NCI-H2227 (cell line): ENCODE results near the gene HMGB3.
"Not testable (repeated sequence)": the region's sequence is repeated elsewhere in the genome, so short reads cannot be mapped to it uniquely, and the experiment has no call there.

ENCODE experiments used
- DNase-seq: peaks from one replicate; lab custom pipeline; 2025; ENCODE audit not compliant: unreplicated experiment; lab: John Stamatoyannopoulos, UW

The HMGB3 gene

GRCh38 chrX:150982788-150983520 lies at the start of gene HMGB3:
Gene HMGB3 (plus strand): TSS chrX:150983335. CDS start chrX:150985600, 2,265 bp downstream.
- peak; percentile 96 for DNase-seq

DNA sequence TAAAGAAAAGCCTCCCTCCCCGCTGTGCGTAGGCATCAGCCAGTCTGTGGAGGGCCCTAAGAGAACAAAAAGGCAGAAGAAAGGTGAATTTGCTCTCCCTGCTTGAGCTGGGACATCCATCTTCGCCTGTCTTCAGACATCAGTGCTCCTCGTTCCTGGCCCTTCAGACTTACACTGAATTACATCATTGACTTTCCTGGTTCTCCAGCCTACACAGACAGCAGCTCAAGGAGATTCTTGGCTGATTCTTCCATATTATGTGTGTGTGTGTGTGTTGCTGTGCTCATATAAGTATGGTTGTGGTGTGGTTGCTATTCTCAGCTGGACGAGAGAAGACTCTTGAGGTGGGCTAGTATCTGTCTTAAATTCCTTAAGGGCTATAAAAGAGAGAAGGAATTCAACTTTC lies 49.2 kb upstream of the HMGB3 start:
- DNase-seq = no peak

DNA sequence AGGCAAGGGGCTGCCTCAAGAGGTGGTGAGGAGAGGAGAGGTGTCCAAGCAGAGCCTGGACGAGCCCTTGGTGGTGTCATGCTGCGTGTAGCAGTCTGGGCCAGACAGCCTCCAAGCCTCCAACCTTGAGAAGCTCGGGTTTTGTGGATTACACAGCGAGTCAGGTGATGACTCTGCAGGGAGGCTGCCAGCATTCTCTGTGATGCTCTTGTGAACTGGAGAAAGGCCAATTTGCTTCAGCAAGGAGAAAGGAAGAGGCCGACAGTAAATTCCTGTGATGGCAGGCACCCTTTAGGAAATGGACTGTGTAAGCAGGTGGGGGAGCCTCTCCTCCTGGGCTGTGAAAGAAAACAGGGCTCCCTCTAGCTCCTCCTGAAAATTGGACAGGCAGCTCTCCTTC lies 48.7 kb upstream of the HMGB3 start:
- DNase-seq = peak; percentile 6

- DNase-seq = no peak
These were observed 47.7 kb upstream of the HMGB3 start for GRCh38 chrX:150935467-150935866.

GRCh38 chrX:150936556-150936955 lies 46.6 kb upstream of the HMGB3 start:
- DNase-seq = no peak

- DNase-seq = no peak
These were observed 42.2 kb upstream of the HMGB3 start for GRCh38 chrX:150940844-150941495.

DNA sequence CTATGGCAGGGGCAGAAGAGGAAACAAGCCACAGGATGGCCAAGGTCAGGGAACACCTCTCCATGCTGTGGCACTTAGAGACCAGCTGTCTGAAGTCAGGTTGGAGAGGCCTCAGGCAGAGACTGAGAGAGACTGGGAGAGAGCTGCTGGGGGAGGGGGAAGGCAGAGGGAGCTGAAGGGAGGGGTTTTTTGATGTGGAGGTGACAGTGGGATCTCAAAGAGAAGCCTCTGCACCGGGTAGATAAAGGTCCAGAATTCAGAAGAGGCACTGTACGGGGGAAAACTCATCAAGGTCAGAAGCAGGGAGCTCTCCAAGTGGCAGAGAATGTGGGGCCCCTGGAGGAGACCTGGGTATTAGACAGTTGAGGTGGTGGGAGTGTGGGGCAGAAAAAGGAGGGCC lies 41.6 kb upstream of the HMGB3 start:
- DNase-seq = no peak

DNA sequence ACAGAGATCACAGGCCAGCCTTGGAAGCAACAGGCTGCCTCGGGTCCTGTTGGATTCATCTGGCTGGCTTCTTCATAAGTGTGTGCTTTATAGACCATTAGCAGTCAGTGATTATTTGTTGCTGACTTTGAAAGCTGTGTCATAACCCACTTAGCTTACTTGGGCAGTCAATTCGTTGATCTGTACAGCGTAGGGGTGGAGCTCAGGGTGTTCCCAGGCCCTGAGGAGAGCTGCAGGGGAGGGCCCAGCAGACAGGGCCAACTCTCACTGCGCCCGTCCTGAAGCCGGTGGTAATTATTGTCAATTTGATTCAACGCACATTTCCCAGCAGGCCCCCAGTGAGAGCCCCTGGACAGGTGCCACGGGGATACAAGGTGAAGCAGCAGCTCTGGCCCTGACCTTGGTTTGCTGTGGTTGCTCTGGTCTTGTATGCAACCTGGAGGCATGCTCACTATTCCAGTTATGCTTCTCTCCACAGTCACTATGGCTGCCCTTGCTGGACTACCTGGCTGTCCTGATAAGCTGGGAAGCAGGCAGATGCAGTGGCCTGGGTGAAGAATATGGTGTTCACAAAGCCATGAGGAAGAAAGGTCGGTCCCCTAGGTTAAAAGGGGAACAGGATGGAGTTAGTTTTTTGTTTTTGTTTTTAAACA lies 40.1 kb upstream of the HMGB3 start:
- DNase-seq = no peak

- no peak for DNase-seq
These were observed 38.9 kb upstream of the HMGB3 start for GRCh38 chrX:150944233-150944632.

DNA sequence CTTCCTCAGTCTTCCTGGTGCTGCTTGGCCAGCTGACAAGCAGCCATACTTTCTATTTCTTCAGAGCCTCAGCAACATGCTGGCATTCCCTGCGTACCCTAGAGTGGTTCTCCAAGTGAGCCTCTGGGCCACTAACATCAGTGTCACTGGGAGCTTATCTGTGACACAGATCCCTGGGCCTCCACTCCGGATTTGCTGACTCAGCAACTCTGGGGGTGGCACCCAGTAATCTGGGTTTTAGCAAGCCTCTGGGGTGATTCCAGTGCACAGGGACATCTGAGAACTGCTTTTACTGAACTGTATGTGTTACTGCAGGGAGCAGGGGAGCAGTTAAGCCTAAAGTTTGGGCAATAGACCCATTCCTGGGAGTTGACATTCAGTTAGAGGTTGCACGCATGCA lies 28.2 kb upstream of the HMGB3 start:
- no peak for DNase-seq

DNA sequence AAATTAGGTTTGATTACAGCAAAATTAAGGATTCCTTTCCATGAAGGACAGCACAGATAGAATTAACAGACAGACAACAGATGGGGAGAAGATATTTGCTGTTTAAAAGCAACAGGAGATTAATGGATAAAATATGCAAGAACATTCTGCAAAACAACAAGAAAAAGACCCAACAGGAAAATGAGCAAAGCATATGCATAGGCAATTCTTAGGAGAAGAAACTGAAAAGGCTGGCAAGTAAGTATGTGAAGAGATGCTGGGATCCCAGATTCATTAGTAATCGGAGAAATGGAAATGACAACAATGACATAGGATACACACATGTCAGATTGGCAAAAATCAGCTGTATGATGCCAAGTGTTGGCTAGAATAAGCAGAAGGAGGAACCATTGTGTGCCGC lies 27.5 kb upstream of the HMGB3 start:
- no peak for DNase-seq

DNA sequence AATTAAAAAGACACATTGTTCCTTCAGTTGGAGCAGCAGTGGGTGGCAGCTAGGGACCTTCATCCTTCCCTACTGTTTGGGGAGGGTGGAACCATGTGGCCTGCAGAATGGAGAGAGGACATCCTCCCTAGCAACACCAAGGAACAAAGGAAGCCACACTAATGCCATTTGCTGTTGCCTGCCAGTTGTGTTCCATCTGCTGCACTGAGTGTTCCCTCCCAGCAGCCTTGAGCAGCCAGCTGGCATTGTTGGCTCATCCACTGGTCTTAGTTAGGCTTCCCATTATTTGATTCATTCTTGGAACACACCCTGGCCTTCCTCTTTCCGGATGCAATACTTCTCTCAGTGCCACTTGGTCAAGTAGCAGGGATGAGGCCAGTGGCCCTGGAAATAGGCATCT lies 25.0 kb upstream of the HMGB3 start:
- no peak for DNase-seq

DNA sequence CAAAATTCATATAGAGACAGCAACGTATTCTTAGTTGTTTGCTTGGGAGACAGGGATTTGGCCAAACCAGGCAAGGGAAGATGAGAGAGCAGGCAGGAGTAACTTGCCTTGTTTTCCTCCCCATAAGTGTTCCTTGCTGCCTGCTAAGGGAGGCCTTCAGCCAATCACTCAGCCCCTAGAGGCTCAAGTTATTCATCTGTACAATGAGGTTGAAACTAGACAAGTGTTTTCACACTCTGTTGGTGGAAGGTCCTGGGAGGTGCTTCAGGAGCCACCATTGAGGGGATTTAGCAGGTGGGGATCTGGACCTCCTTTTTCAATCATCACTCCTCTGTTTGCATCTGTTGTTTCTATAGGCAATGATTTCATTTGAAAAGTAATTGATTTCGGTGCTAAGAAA lies 23.6 kb upstream of the HMGB3 start:
- no peak for DNase-seq

DNA sequence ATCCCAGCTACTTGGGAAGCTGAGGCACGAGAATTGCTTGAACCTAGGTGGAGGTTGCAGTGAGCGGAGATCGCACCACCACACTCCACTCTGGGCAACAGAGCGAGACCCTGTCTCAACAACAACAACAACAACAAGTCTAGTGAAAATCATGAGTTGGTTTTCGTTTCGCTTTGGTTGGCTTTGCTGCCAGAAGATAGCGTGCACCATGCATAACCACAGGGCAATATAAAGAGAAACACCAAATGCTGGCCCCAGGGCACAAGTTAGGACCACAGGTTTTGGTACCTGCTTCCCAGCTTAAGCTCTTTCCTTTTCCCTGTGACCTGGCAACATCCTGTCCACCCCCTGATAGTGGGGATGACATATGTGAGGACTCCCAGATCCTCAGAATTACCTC lies 21.5 kb upstream of the HMGB3 start:
- no peak for DNase-seq

DNA sequence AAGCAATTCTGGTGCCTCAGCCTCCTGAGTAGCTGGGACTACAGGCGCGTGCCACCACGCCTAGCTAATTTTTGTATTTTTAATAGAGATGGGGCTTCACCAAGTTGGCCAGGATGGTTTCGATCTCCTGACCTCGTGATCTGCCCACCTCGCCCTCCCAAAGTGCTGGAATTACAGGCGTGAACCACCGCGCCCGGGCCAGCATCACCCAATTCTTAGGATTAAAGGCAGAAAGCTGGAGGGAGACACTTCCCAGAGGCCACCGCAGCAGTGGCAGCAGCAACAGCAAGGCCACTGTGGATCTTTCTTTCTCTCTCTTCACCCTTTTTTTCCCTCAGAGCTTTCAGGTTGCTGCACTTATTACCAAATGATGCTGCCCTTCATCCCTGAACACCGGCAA lies 18.7 kb upstream of the HMGB3 start:
- not testable (repeated sequence) for DNase-seq

DNA sequence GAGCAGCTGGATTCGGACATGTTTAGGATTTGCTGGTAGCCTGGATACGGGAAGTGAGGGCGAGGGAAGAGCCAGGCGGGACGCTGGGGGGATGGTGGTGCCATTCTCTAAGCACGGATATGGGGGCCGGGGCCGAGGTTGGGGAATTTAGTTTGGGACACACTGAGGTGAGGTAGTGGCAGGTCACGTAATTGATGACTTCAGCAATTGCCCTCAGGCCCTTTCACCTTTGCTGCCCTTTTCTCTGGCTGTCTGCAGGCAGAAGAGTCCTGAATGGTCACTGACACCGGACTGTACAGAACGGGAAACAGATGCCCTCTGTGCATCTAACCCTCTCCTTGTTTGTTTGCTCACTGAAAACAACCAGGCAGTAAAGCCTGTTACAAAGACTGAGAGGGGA lies 16.9 kb upstream of the HMGB3 start:
- no peak for DNase-seq

DNA sequence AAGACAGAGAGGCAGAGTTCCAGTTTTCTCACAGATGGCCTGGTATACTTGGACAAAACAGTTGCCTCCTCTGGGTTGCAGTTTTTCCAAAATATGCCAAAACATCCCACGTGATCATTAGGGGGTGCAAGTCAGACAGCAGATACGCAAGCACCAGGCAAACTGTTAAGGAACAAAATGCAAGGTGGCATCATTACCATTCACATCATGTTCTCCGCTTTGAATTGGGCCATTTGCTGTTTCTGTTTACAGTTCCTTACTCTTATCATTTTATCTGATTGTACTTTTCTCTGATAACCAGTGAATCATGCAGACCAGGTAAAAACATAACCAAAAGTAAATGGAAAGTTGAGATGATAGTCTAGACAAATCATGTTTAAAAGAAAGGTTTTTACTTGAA lies 16.4 kb upstream of the HMGB3 start:
- no peak for DNase-seq

GRCh38 chrX:150967786-150968185 lies 15.3 kb upstream of the HMGB3 start:
- DNase-seq = no peak

- DNase-seq = no peak
These were observed 14.0 kb upstream of the HMGB3 start for GRCh38 chrX:150968862-150969720.

DNA sequence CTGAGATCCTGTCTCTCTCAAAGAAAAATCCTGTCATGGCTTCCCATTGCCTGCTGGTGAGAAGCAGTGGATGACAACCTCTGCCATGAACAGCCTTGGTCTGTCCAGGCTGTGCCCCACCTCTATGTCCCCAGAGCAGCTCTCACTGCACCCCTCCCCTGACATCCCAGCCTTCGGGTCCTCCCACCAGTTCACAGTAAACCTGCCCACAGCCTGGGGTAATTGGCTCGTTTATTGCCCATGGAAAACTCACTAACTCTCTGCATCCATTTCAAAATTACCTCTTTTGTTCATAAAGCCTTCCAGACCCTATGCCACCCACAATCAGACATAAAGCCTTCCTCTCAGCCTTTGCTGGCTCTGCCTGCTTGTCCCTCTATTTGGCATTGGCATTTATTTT lies 10.7 kb upstream of the HMGB3 start:
- no peak for DNase-seq

DNA sequence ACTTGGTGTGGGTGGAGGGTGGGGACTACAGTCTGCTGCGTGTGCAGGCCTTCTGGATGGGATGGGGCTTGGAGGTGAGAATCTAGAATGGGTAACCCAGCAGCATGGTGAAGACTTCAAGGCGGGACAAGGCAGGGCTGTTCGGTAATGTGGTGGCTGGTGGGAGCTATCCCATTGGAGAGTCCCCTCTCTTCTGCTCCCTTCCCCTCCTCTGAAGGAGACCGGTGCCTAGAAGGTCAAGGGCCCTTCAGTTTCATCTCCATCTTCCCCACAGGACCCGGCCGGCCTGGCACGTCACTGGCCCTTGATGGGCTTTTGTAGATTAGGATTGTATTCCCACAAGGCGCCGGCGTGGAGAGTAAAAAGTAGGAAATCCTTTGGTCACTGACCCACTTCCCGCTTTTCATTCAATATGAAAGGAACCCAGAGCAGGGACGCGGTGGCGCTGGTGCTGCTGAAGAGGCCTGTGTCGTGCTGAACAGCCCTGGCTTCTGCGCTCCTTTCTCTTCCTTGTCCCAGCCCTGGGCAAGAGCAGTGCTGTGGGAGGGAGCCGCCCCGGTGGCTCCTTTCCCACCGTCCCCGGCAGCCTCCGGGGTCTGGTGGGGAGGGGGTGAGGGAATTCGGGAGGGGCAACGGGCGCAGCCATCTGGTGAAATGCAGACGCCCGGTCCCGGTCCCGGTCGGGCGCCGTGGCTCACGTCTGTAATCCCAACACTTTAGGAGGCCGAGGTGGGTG lies 7.3 kb upstream of the HMGB3 start:
- no peak for DNase-seq
